GM12878 (cell line): ENCODE measurements around the gene CREG1. TPM values are rescaled to one million over a fixed set of nuclear protein-coding genes. Genes with fewer than 3 reads are reported as not detected.

ENCODE experiments used
- ATAC-seq: fragments of 200-7000 bp; cut with Tn5 transposase; 3 replicates; pipeline ENCODE4 v1.9.1; 2020; ENCODE audit warnings: mild to moderate bottlenecking, moderate library complexity
- BruUV-seq: library from RNA; stranded (reverse); fragments of 400-500 nt; replicated peaks from 2 replicates; lab custom pipeline; 2021; lab: Mats Ljungman, UMichigan
- CTCF ChIA-PET: fragments of 300-600 bp; sonication (Branson Sonifier 250); formaldehyde crosslinking; extraction: SDS; loops from one replicate; lab custom pipeline; 2021; ENCODE audit warnings: inconsistent platforms; lab: Yijun Ruan, JAX
- POLR2A ChIA-PET: fragments of 350-600 bp; formaldehyde crosslinking; extraction: SDS; loops from one replicate; lab custom pipeline; 2021; ENCODE audit warnings: inconsistent platforms; lab: Charles Lee
- RAD21 ChIA-PET: fragments of 300-600 bp; sonication (Branson Sonifier 250); formaldehyde crosslinking; loops from one replicate; lab custom pipeline; 2023; ENCODE audit warnings: antibody characterized with exemption; ENCODE audit not compliant: unreplicated experiment; lab: Charles Lee
- SMC1A ChIA-PET: fragments of 300-600 bp; sonication (Branson Sonifier 250); formaldehyde crosslinking; loops from one replicate; lab custom pipeline; 2023; ENCODE audit not compliant: unreplicated experiment, uncharacterized antibody; lab: Charles Lee
- DNase-seq: peaks from one replicate; pipeline ENCODE4 v3.0.0-alpha.2; 2011; ENCODE audit warnings: low read depth, low spot score
- FAIRE-seq: peaks from 3 replicates; lab custom pipeline; 2011; peaks lifted over from hg19 to GRCh38; lab: Jason Lieb, UNC
- H2AFZ ChIP-seq: 2 replicates; pipeline ENCODE4 v1.6.0; 2011; ENCODE audit warnings: low read depth, low read length, control low read depth; ENCODE audit not compliant: control insufficient read depth
- H3K27ac ChIP-seq: 2 replicates; pipeline ENCODE4 v1.5.1; 2011; ENCODE audit warnings: control low read depth; ENCODE audit not compliant: control insufficient read depth, insufficient read depth
- H3K27me3 ChIP-seq, 2 experiments: replicated peaks in 1 of 2; 2 replicates each; pipeline versions ENCODE4 v1.6.0 to v1.6.1; 2011; ENCODE audit warnings: low read length in 1 of 2; ENCODE audit not compliant: control insufficient read depth in 2 of 2, insufficient read depth in 2 of 2
- H3K36me3 ChIP-seq, 2 experiments: 2 replicates each; pipeline ENCODE4 v1.5.1; 2011; ENCODE audit warnings: low read length in 1 of 2; ENCODE audit not compliant: control insufficient read depth in 2 of 2, insufficient read depth in 2 of 2
- H3K4me1 ChIP-seq: 2 replicates; pipeline ENCODE4 v1.6.1; 2011; ENCODE audit warnings: mild to moderate bottlenecking, low read length, moderate library complexity, mixed read lengths; ENCODE audit not compliant: control insufficient read depth, insufficient read depth
- H3K4me2 ChIP-seq: 2 replicates; pipeline ENCODE4 v1.6.0; 2011; ENCODE audit warnings: control low read depth; ENCODE audit not compliant: control insufficient read depth, insufficient read depth
- H3K4me3 ChIP-seq: fragments of 200-600 bp; sonication (generic); 2 replicates; pipeline ENCODE4 v1.5.1; 2016
- H3K79me2 ChIP-seq: 2 replicates; pipeline ENCODE4 v1.6.0; 2011; ENCODE audit warnings: low read length; ENCODE audit not compliant: control insufficient read depth, insufficient read depth
- H3K9ac ChIP-seq: 2 replicates; pipeline ENCODE4 v1.8.0; 2011; ENCODE audit warnings: low read length, control low read depth, mixed read lengths; ENCODE audit not compliant: control insufficient read depth, insufficient read depth
- H3K9me3 ChIP-seq: replicated peaks from 3 replicates; pipeline ENCODE4 v1.5.1; 2011; ENCODE audit warnings: mild to moderate bottlenecking, low read length; ENCODE audit not compliant: control insufficient read depth, insufficient read depth
- H4K20me1 ChIP-seq: 2 replicates; pipeline ENCODE4 v1.6.0; 2011; ENCODE audit not compliant: control insufficient read depth, insufficient read depth
- BHLHE40 ChIP-seq, 2 experiments: fragments of 450-650 bp in 1 of 2; IDR thresholded peaks; 2 replicates each; pipeline ENCODE4 v1.6.1; 2011 to 2017; ENCODE audit warnings: low read depth in 2 of 2, borderline replicate concordance in 1 of 2, improper control_type of control experiment in 1 of 2, low read length in 1 of 2, mild to moderate bottlenecking in 1 of 2
- CREB1 ChIP-seq: IDR thresholded peaks from 2 replicates; pipeline ENCODE4 v1.6.1; 2012; ENCODE audit warnings: low read depth, mild to moderate bottlenecking, inconsistent platforms
- EED ChIP-seq: sonication (generic); IDR thresholded peaks from 2 replicates; pipeline ENCODE4 v1.6.1; 2016; ENCODE audit warnings: antibody characterized with exemption, low read depth
- ESRRA ChIP-seq: IDR thresholded peaks from 2 replicates; pipeline ENCODE4 v1.6.1; 2012; ENCODE audit warnings: mild to moderate bottlenecking, low read length, improper control_type of control experiment
- MLLT1 ChIP-seq: fragments of 450-650 bp; IDR thresholded peaks from 2 replicates; pipeline ENCODE4 v1.6.1; 2016; ENCODE audit warnings: mild to moderate bottlenecking
- PML ChIP-seq: IDR thresholded peaks from 2 replicates; pipeline ENCODE4 v1.6.1; 2012; ENCODE audit warnings: low read length, inconsistent platforms
- POU2F2 ChIP-seq: IDR thresholded peaks from 3 replicates; pipeline ENCODE4 v1.6.1; 2011; ENCODE audit warnings: low read depth, mild to moderate bottlenecking, low read length, borderline replicate concordance
- SREBF1 ChIP-seq: IDR thresholded peaks from 2 replicates; pipeline ENCODE4 v1.6.1; 2012; ENCODE audit warnings: mild to moderate bottlenecking, low read length
- SUPT20H ChIP-seq: IDR thresholded peaks from 2 replicates; pipeline ENCODE4 v1.6.1; 2011; ENCODE audit warnings: low read depth, mild to moderate bottlenecking, low read length, moderate library complexity, borderline replicate concordance; ENCODE audit not compliant: control insufficient read depth
- whole genome bisulfite sequencing: methylation state at CpG from one replicate; pipeline ENCODE4 v1.1.6; 2016; ENCODE audit warnings: low lambda C conversion rate; ENCODE audit not compliant: insufficient replicate concordance, insufficient coverage; ENCODE audit errors: missing lambda C conversion rate; 5-methylcytosine and 5-hydroxymethylcytosine counted together
- in situ Hi-C: fragments of 300-500 bp; cut with MboI; formaldehyde crosslinking; loops from 9 replicates; pipeline ENCODE4 v1.14.3; 2018; ENCODE audit warnings: mixed read lengths
- intact Hi-C: fragments of 100-400 bp; cut with micrococcal nuclease; formaldehyde crosslinking; loops from one replicate; pipeline ENCODE4 v1.14.2; 2022; ENCODE audit not compliant: unreplicated experiment
- polyA plus RNA-seq, 11 experiments: library from polyadenylated mRNA; depleted of rRNA in 4 of 11; unstranded in 6 of 11; stranded (reverse) in 5 of 11; fragments of >200 nt; fragmentation: Nextera tagmentation in 4 of 11; fragmentation: Illumina TruSeq in 1 of 11; extraction: Ambion mirVana in 4 of 11; extraction: Trizol in 1 of 11; gene quantifications; 1 replicate in 1 of 11; 2 replicates in 10 of 11; pipeline versions ENCODE4 v1.2.1 to v1.2.3, GENCODE V29; 2011 to 2016; ENCODE audit warnings: inconsistent platforms in 2 of 11, missing spikeins in 2 of 11, low read depth in 1 of 11
- total RNA-seq, 4 experiments: library from RNA; depleted of rRNA in 3 of 4; stranded (reverse); fragments of >200 nt in 3 of 4; fragmentation: Illumina TruSeq in 1 of 4; extraction: Trizol in 1 of 4; gene quantifications; 2 replicates each; pipeline versions ENCODE4 v1.2.1 to v1.2.3, GENCODE V29; 2013 to 2021

Gene CREG1
- total and polyA plus RNA-seq, 10 of the 15 experiments (the other 5 are each of a cell fraction or from before 2014, with no cell fraction given) = 5.3 to 43.8 (median 22.1) TPM

- ChIA-PET SMC1A (no interaction called here), RAD21 (no interaction called here), POLR2A (interaction anchor here (0.6 kb wide), 1 partner anchor 27 kb away, joined by 3 read pairs; no protein-coding TSS in a partner anchor), CTCF (interaction anchor here (1.3 kb wide), 1 partner anchor 34 kb away, joined by 5 read pairs; no protein-coding TSS in a partner anchor)
- WGBS = 57% methylated on average over 5 of the region's 5 CpGs
- no peak for TF ChIP-seq ESRRA
- TF ChIP-seq EED = no peak
- TF ChIP-seq CREB1 = no peak
- no peak for TF ChIP-seq SREBF1
- TF ChIP-seq PML = no peak
- no peak for TF ChIP-seq MLLT1
- no peak for TF ChIP-seq POU2F2
- no peak for TF ChIP-seq SUPT20H
- no peak for TF ChIP-seq BHLHE40 (IDR thresholded peaks at IDR 0.05; ENCODE audit: borderline replicate concordance in 1 of 2, low read depth in 2 of 2, low read length in 1 of 2)
- peaks cover 0 to 3% of the 10 kb centered on the region in 2 experiments; a peak in 1 of 4 replicates for H3K27me3 ChIP-seq
- no TSS peak for BruUV-seq
- H2AFZ ChIP-seq = no peak overlapping the region
- in situ Hi-C loops (no loop called here), intact Hi-C loops (no loop called here)
- H3K36me3 ChIP-seq = no peaks in the 10 kb centered on the region
- no peak for ATAC-seq
- H3K27ac ChIP-seq = no peak overlapping the region
- no peaks in the 10 kb centered on the region for H3K79me2 ChIP-seq
- no peak for FAIRE-seq
- DNase-seq = no peak
- no peak overlapping the region for H3K4me3 ChIP-seq
- no peak overlapping the region for H3K4me2 ChIP-seq
- no peaks in the 10 kb centered on the region for H3K9me3 ChIP-seq
- no peaks in the 10 kb centered on the region for H3K4me1 ChIP-seq
- H4K20me1 ChIP-seq = no peaks in the 10 kb centered on the region
- H3K9ac ChIP-seq = no peak overlapping the region
These were observed 31.3 kb downstream of the CREG1 start for GRCh38 chr1:167522246-167522645.
